Cortex of kidney (tissue), 1 donor: ENCODE data around the gene HK1.

Source experiments
- DNase-seq: peaks from one replicate; lab custom pipeline; 2025; lab: John Stamatoyannopoulos, UW

The HK1 gene

GRCh38 chr10:69348816-69349541 is 70.7 kb downstream of the HK1 start:
- DNase-seq, result no peak

DNA sequence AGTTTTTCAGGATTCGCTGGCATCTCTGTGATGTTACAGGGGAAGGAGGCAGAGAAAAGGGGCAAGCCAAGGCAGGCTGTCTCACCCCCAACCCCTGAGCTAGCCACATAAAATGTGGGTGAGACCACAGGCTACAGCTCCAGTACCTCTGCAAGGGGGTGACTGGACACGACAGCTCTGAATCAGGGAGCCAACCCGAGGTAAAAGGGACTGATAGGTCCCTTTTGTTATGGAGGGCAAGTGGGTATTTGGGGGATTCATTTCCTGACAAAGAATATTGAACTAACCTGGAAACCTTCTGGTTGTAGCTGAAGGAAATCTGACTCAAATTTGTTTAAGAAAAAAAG is 71.2 kb downstream of the HK1 start:
- no peak for DNase-seq

GRCh38 chr10:69351589-69351988 is 73.3 kb downstream of the HK1 start:
- no peak for DNase-seq

- DNase-seq, result no peak
These were observed 74.4 kb downstream of the HK1 start for GRCh38 chr10:69352569-69353264.

- DNase-seq, result no peak
These were observed 75.8 kb downstream of the HK1 start for GRCh38 chr10:69353977-69354635.

- no peak for DNase-seq
These were observed 77.9 kb downstream of the HK1 start for GRCh38 chr10:69356187-69356586.

DNA sequence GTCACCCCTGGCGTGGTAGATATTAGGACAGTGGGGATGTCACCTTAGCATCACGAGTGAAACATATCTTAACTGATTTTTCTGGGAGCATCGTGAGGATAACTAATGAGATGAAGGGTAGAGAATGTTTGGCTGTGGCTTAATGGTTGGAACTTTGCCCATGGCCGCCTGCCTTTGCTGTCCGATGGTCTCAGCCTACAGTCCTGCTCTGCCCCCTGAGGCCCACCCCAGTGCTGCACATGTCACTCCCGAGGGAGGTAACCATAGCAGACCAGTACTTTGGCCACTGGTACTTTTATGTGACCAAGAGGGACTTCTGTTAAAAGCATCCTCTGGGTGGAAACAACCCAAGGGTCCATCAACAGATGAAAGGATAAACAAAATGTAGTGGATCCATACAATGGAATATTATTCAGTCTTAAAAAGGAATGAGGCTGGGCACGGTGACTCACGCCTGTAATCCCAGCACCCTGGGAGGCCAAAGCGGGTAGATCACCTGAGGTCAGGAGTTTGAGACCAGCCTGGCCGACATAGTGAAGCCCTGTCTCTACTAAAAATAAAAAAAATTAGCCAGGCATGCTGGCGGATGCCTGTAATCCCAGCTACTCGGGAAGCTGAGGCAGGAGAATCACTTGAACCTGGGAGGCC is 80.0 kb downstream of the HK1 start:
- no peak for DNase-seq

DNA sequence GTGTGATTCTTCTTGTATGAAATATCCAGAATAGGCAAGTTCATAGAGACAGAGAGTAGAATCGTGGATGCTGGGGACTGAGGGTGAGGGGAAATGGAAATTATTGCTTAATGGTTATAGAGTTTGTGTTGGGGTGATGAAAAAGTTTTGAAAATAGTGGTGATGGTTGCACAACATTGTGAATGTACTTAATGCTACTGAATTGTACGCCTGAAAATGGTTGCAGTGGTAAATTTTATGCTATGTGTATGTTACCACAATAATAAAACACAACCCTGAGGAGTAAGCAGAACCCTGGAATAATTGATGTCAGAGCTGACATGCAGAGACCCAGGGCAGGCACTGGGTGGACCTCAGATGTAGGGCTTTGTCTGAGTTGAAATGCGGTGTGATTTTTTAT is 80.9 kb downstream of the HK1 start:
- no peak for DNase-seq

DNA sequence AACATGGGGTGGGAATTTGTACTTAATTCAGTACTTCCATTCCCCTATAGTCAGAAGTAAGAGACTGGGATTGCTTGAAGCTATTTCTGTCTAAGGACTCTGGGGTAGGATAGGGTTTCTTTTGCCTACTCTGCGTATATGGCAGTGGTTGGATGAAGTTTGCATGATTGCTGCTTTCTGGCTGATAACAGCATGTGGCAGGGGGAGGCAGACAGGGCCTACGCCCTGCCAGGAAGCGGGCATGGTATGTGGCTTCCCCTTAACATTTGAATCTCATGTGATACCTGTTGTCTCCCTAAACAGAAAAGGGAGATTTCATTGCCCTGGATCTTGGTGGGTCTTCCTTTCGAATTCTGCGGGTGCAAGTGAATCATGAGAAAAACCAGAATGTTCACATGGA is 81.3 kb downstream of the HK1 start:
- no peak for DNase-seq

DNA sequence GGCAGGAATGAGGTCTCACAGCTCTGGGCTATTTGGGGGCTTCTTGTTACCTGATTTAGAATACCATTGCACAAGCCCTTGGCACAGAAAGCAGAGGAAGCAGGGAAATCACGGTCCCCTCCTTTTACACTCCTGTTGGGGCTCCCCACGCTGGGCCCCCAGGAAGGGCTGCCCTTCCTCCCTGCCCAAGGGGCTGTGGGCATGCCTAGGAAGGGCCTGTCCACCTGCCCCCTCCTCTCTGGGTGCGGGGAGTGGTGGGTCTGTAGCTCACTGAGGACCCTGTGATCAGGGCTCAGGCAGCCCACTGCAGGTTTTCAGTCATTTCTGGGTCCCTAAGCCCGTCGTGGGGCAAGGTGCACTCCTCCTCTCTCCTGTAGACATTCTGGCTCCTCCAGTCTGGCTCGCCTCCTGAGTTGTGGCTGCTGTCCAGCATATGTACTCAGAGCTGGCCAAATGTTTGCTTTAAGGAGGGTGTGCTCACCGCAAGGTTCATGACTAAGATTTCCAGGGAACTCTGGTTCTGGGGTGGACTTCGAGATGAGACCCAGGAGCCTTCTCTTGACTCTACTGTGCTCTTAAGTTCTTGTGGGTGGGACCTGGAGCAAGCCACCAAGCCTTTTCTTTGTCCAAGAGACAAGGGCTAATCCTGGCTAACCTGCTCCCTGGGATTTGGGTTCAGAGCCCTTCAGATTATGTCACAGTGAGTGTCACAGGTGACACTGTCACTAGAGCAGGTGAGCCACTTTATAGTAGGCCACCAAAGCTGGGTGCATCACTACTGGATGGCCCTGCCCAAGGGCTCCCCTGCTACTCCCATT is 82.4 kb downstream of the HK1 start:
- no peak for DNase-seq

- no peak for DNase-seq
These were observed 83.0 kb downstream of the HK1 start for GRCh38 chr10:69361303-69361614.

DNA sequence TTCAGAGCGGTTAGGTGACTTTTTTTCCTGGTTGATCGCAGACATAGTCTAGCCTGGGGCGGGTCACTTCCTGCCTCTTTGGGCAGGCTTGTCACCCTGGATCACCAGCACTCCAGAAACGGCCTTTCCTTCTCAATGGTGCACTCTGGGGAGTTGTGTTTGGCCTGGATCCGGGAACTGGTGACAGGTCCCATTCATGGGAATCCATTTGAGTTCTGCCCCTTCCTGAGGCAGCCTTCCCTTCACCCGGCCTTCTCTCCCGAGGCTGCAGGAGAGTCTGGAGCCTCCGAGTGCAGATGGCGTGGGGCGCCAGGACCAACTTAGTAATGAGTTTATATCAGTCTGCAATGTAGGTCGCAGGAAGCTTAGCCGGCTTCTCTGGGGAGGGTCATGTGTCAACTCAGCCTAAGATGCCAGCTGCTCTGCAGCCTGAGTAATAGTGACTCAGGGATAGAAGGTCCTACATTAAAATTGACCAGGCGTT is 84.2 kb downstream of the HK1 start:
- DNase-seq, result no peak

DNA sequence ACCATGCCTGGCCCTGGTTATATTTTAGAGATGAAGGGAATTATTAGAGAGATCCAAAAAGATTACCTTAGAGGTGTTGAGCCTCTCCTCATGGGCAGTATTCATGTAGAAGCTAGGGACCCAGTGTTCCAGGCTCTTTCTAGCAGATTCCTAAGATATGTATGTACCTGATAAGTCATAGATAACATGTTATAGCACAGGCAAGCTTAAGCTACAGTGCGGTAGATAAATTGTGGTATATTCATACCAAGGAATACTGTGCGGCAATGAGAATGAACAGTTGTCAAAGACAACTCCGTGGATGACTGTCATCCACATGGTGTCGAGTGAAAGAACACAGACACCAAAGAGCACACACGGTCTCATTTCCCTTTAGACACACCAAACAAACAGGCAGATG is 85.4 kb downstream of the HK1 start:
- no peak for DNase-seq

- DNase-seq, result no peak
These were observed 86.1 kb downstream of the HK1 start for GRCh38 chr10:69364232-69364940.

DNA sequence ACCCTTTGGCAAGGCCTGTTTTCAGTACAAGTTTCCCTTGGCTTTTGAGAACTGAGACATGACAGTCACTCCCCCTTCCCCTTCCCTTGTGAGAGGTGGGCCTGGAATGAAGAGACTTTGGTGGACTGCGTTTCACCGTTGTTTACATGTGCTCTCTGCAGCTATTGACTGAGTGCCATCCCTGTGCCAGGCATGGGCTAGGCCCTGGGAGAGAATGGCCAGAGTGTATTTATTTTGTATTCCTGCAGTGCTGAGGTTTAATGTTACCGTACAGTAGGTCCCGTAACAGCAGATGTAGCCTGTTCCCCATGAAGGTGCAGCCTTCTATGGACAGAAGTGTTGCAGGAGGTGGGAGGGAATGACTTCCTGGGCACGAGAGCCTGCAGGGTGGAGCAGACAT is 88.4 kb downstream of the HK1 start:
- DNase-seq, result no peak

GRCh38 chr10:69367469-69367868 is 89.2 kb downstream of the HK1 start:
- DNase-seq, result no peak

DNA sequence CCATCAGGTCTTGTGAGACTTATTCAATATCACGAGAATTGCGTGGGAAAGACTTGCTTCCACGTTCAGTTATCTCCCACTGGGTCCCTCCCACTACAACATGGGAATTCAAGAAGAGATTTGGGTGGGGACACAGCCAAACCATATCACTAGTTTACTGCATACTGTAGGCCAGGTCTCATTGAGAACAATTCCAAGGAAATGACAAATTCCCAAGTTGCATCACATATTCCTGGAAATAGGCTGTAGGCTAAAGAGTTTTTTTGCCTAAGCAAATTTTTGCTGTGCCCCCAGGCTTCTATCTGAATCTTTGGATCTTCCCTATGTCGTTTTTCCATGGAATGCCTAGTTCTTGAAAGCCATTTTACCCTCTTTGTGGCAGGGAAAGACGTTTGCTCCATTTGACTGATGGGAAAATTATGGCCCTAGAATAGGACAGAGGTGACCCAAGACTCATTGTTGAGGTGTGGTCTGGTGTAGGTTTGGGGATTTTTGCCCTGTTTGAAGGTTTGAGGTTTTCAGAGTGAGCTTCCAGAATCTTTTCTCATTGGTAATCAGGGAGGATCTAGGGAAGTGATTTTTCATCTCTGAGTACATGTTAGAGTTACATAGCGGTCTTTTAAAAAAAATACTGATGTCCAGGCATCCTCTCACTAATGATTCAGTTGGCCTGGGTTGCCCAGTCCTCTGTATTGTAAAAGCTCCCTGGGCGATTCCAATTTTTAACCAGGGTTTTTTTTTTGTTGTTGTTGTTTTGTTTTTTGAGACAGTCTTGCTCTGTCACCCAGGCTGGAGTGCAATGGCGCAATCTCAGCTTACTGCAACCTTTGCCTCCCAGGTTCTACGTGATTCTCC is 94.1 kb downstream of the HK1 start:
- DNase-seq, result no peak

- no peak for DNase-seq
These were observed 95.9 kb downstream of the HK1 start for GRCh38 chr10:69374242-69374641.

GRCh38 chr10:69374931-69375306 is 96.6 kb downstream of the HK1 start:
- DNase-seq, result no peak
